Skeletal muscle satellite cell (primary cell): ENCODE data around the gene PPP2R5A.

Experiments
- H3K27me3 ChIP-seq: 2 replicates; pipeline ENCODE4 v1.7.0; 2013; ENCODE audit warnings: low read length; ENCODE audit not compliant: control insufficient read depth, insufficient read depth
- H3K36me3 ChIP-seq: 2 replicates; pipeline ENCODE4 v1.7.0; 2013; ENCODE audit warnings: mild to moderate bottlenecking, control low read depth, low read length; ENCODE audit not compliant: insufficient read depth
- H3K4me1 ChIP-seq: 2 replicates; pipeline ENCODE4 v1.7.0; 2013; ENCODE audit warnings: low read length; ENCODE audit not compliant: control insufficient read depth, insufficient read depth
- H3K4me2 ChIP-seq: 2 replicates; pipeline ENCODE4 v1.7.0; 2013; ENCODE audit warnings: mild to moderate bottlenecking, low read length
- H3K4me3 ChIP-seq: 2 replicates; pipeline ENCODE4 v1.7.0; 2013; ENCODE audit warnings: low read length
- H3K9ac ChIP-seq: 2 replicates; pipeline ENCODE4 v1.7.0; 2013; ENCODE audit warnings: mild to moderate bottlenecking, low read depth, low read length, moderate library complexity
- H3K9me3 ChIP-seq: replicated peaks from 2 replicates; pipeline ENCODE4 v1.7.0; 2013; ENCODE audit warnings: mild to moderate bottlenecking, control low read depth, low read length

The PPP2R5A gene

GRCh38 chr1:212289262-212290077 lies 4.3 kb downstream of the PPP2R5A start:
- Histone ChIP-seq H3K4me1 (peaks cover 36% of the 10 kb centered on the region), H3K9me3 (no peaks in the 10 kb centered on the region), H3K9ac (no peak overlapping the region), H3K27me3 (no peaks in the 10 kb centered on the region), H3K4me3 (no peak overlapping the region), H3K4me2 (no peak overlapping the region), H3K36me3 (no peaks in the 10 kb centered on the region)

DNA sequence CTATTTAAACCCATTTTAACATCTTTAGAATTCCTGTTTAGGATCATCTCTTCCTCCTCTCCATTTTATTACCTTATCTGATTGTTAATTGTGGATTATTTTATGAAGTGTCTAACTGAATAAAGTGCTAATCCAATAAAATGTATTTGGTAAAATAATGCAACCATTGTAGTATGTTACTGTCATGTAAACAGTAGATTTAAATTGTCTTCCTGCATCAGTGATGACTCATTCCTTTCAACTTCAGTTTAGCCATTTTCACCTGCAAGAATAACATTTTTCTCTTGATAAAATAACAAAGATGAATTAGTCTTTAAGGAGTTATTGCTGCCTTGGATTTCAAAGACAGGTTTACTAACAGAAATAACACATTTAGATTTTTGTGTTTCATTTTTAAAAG lies 5.4 kb downstream of the PPP2R5A start:
- Histone ChIP-seq H3K4me3 (no peak overlapping the region), H3K4me1 (peaks cover 36% of the 10 kb centered on the region)

GRCh38 chr1:212291505-212292134 lies 6.4 kb downstream of the PPP2R5A start:
- H3K4me3 ChIP-seq, result no peak overlapping the region
- H3K9ac ChIP-seq, result no peak overlapping the region
- no peak overlapping the region for H3K4me2 ChIP-seq
- no peaks in the 10 kb centered on the region for H3K27me3 ChIP-seq
- no peaks in the 10 kb centered on the region for H3K9me3 ChIP-seq
- no peaks in the 10 kb centered on the region for H3K36me3 ChIP-seq
- H3K4me1 ChIP-seq, result peaks cover 36% of the 10 kb centered on the region

More for the DNA sequence above, 5.4 kb downstream of the PPP2R5A start:
- Histone ChIP-seq H3K27me3 (no peaks in the 10 kb centered on the region), H3K4me2 (no peak overlapping the region), H3K9me3 (no peaks in the 10 kb centered on the region), H3K9ac (no peak overlapping the region), H3K36me3 (no peaks in the 10 kb centered on the region)

DNA sequence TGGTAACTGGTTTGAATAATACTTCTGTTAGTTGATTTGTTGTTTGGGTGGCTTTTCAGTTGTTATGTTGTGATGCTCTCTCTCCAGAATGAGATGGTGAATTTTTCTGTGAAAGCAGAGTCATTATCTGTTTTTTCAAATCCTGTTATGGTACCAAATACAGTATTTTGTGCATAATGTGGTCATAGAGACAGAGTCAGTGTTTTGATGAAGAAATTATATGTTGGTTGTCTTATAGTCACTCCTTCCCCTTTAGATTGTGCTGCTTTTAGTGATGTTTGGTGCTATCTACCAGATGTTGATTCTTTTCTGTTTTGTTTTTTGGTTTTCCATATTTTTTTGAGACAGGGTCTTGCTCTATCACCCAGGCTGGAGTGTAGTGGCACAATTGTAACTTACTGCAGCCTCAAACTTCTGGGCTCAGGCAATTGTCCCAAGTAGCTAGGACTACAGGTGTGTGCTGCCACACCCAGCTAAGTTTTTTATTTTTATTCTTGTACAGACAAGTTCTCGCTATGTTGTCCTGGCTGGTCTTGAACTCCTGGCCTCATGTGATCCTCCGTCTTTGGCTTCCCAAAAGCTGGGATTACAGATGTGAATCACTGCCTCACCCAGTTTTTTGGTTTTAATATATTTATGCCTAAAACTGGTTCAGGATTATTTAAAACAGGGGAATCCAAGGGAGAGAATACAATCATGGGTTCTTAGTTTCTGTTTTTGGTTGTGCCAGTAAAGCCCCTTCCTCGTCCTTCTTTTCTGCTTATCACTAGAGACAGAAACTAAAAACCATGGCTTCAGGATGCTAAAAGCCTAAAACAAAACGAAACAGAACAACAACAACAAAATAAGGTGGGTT lies 7.3 kb downstream of the PPP2R5A start:
- no peaks in the 10 kb centered on the region for H3K27me3 ChIP-seq
- H3K4me2 ChIP-seq, result no peak overlapping the region
- no peak overlapping the region for H3K4me3 ChIP-seq
- H3K9me3 ChIP-seq, result no peaks in the 10 kb centered on the region
- H3K4me1 ChIP-seq, result peaks cover 29% of the 10 kb centered on the region
- H3K36me3 ChIP-seq, result no peaks in the 10 kb centered on the region
- H3K9ac ChIP-seq, result no peak overlapping the region

GRCh38 chr1:212293579-212293978 lies 8.4 kb downstream of the PPP2R5A start:
- no peaks in the 10 kb centered on the region for H3K36me3 ChIP-seq
- H3K9ac ChIP-seq, result no peak overlapping the region
- H3K9me3 ChIP-seq, result no peaks in the 10 kb centered on the region
- no peak overlapping the region for H3K4me3 ChIP-seq
- H3K4me2 ChIP-seq, result no peak overlapping the region
- peaks cover 20% of the 10 kb centered on the region for H3K4me1 ChIP-seq
- no peaks in the 10 kb centered on the region for H3K27me3 ChIP-seq

DNA sequence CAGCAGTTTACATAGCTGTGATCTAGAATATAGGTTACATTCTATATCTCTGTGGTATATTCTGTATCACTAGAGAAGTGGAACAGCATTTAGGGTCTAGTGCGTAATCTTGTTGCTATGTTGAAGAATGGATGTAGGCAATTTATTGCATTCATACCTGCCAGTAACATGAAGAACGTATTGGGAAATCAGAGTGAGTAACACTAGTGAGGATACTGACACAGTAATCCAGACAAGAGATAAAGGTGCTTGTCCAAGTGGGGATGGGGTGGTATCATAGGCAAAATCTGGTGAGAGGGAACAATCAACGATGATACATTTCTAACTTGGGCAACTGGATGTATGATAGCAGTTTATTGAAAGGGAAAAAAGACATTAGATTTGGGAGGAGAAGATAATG lies 9.8 kb downstream of the PPP2R5A start:
- H3K27me3 ChIP-seq, result no peaks in the 10 kb centered on the region
- no peak overlapping the region for H3K9ac ChIP-seq
- H3K4me1 ChIP-seq, result peaks cover 20% of the 10 kb centered on the region
- no peak overlapping the region for H3K4me2 ChIP-seq
- no peak overlapping the region for H3K4me3 ChIP-seq
- no peaks in the 10 kb centered on the region for H3K36me3 ChIP-seq
- H3K9me3 ChIP-seq, result no peaks in the 10 kb centered on the region

GRCh38 chr1:212295579-212295978 lies 10.4 kb downstream of the PPP2R5A start:
- Histone ChIP-seq H3K4me3 (no peak overlapping the region), H3K4me2 (no peak overlapping the region), H3K9ac (no peak overlapping the region), H3K36me3 (no peaks in the 10 kb centered on the region), H3K4me1 (peaks cover 16% of the 10 kb centered on the region), H3K9me3 (no peaks in the 10 kb centered on the region), H3K27me3 (no peaks in the 10 kb centered on the region)

DNA sequence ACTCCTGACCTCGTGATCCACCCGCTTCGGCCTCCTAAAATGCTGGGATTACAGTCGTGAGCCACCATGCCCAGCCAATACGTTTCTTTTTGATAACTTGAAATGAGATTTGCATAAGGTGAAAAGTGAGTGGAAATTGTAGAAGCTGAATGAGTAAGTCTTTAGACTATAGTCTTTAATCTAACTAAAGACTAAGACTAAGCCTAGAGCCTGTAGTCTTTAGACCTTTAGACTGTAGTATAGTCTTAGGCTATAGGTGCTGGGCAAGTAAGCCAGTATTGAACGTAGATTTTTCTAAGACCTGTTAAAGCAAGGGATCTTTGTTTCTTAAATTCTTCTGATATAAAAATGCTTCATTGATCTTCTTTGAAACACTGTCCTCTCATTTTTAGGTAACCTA lies 12.1 kb downstream of the PPP2R5A start:
- Histone ChIP-seq H3K27me3 (no peaks in the 10 kb centered on the region), H3K4me1 (peaks cover 17% of the 10 kb centered on the region), H3K4me3 (no peak overlapping the region), H3K4me2 (no peak overlapping the region), H3K36me3 (no peaks in the 10 kb centered on the region), H3K9me3 (no peaks in the 10 kb centered on the region), H3K9ac (no peak overlapping the region)

DNA sequence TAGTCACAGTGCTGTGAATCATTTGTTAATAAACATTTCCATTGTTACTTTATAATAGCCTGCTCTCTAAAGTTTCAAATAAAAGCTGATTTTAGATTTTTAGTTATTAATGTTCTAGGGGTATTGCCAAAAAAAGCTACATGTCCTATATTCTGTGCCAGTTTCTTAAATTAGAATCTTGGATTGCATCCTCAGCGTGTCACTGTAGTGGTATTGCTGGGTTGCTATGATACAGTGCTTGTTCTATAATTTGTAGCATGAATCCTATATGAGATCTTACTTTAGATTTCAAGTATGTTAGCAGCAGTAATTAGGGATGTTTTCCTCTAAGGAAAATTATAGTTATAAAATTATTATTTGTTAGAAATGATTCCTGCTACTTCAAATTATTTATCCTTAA lies 16.4 kb downstream of the PPP2R5A start:
- no peak overlapping the region for H3K4me2 ChIP-seq
- H3K27me3 ChIP-seq, result no peaks in the 10 kb centered on the region
- no peak overlapping the region for H3K9ac ChIP-seq
- H3K36me3 ChIP-seq, result no peaks in the 10 kb centered on the region
- no peaks in the 10 kb centered on the region for H3K9me3 ChIP-seq
- no peak overlapping the region for H3K4me3 ChIP-seq
- peaks cover 13% of the 10 kb centered on the region for H3K4me1 ChIP-seq

DNA sequence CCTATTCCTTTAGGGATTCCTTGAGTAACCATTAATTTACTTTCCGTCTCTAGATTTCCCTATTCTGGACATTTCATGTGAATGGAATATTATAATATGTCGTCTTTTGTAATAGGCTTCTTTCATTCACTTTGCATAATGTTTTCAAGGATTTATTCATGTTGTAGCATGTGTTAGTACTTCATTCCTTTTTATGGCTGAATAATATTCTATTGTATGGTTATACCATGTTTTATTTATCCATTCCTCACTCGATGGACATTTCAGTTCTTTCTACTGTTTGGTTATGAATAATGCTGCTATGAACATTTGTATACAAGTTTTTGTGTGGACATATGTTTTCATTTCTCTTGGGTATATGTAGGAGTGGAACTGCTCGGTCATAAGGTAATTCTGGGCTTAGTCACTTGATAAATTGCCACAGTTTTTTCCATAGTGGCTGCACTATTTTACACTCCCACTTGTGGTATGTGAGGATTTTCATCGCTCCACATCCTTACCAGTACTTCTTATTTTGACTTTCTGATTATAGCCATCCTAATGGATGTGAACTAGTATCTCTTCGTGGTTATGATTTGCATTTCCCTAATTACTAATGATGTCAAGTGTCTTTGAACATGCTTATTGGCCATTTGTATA lies 17.7 kb downstream of the PPP2R5A start:
- no peak overlapping the region for H3K4me2 ChIP-seq
- H3K4me1 ChIP-seq, result peaks cover 13% of the 10 kb centered on the region
- no peak overlapping the region for H3K4me3 ChIP-seq
- H3K36me3 ChIP-seq, result no peaks in the 10 kb centered on the region
- no peaks in the 10 kb centered on the region for H3K27me3 ChIP-seq
- H3K9ac ChIP-seq, result no peak overlapping the region
- H3K9me3 ChIP-seq, result no peaks in the 10 kb centered on the region

DNA sequence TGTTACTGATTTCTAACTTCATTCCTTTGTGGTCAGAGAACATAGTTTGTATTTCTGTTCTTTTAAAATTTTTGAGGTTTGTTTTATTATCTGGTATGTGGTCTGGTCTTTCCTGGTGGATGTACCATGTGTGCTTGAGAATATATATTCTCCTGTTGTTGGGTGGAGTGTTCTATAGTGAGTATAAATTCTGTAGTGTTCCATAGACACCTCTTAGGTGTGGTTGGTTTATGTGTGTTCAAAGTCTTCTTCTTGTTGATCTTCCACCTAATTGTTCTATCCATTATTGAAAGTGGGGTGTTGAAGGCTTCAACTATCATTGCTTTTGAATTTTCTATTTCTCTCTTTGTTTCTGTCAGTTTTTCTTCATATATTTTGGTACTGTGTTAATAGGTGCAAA lies 20.1 kb downstream of the PPP2R5A start:
- Histone ChIP-seq H3K4me2 (no peak overlapping the region), H3K27me3 (no peaks in the 10 kb centered on the region), H3K9me3 (no peaks in the 10 kb centered on the region), H3K4me3 (no peak overlapping the region), H3K9ac (no peak overlapping the region), H3K4me1 (peaks cover 10% of the 10 kb centered on the region), H3K36me3 (no peaks in the 10 kb centered on the region)
